Ovary (tissue), 3 donors: ENCODE data around the gene TGM5.

Source experiments
- EP300 ChIP-seq: sonication (generic); formaldehyde crosslinking; IDR thresholded peaks from one replicate; pipeline ENCODE4 v1.6.1; 2017; ENCODE audit warnings: antibody characterized with exemption
- POLR2A ChIP-seq: fragments of 450-650 bp; IDR thresholded peaks from one replicate; pipeline ENCODE4 v1.6.1; 2017; ENCODE audit warnings: antibody characterized with exemption, mild to moderate bottlenecking, moderate library complexity
- TF ChIP-seq, protein P1 (sequence below), 3 donors: fragments of 450-650 bp in 2 of 3; fragments of 200-600 bp in 1 of 3; IDR thresholded peaks; one replicate each; pipeline versions ENCODE4 v1.5.1 to v1.8.0; 2016 to 2022; ENCODE audit warnings: antibody characterized with exemption in 3 of 3, mild to moderate bottlenecking in 1 of 3
- donor health status: DM: no; HTN: no; CAD: no.

- TF ChIP-seq, protein P1, sequence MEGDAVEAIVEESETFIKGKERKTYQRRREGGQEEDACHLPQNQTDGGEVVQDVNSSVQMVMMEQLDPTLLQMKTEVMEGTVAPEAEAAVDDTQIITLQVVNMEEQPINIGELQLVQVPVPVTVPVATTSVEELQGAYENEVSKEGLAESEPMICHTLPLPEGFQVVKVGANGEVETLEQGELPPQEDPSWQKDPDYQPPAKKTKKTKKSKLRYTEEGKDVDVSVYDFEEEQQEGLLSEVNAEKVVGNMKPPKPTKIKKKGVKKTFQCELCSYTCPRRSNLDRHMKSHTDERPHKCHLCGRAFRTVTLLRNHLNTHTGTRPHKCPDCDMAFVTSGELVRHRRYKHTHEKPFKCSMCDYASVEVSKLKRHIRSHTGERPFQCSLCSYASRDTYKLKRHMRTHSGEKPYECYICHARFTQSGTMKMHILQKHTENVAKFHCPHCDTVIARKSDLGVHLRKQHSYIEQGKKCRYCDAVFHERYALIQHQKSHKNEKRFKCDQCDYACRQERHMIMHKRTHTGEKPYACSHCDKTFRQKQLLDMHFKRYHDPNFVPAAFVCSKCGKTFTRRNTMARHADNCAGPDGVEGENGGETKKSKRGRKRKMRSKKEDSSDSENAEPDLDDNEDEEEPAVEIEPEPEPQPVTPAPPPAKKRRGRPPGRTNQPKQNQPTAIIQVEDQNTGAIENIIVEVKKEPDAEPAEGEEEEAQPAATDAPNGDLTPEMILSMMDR (IDR thresholded peaks at IDR 0.05) = no peak
- TF ChIP-seq POLR2A = no peak
- no peak for TF ChIP-seq EP300
Observed at GRCh38 chr15:43207024-43207423, 59.7 kb downstream of the TGM5 start.
